ENCODE results near the gene SPTBN1. TPM values are rescaled to one million over a fixed set of nuclear protein-coding genes. Genes with fewer than 3 reads are reported as not detected.

The SPTBN1 gene
- total RNA-seq, 1 donor from 2014 or later = 217 TPM

DNA sequence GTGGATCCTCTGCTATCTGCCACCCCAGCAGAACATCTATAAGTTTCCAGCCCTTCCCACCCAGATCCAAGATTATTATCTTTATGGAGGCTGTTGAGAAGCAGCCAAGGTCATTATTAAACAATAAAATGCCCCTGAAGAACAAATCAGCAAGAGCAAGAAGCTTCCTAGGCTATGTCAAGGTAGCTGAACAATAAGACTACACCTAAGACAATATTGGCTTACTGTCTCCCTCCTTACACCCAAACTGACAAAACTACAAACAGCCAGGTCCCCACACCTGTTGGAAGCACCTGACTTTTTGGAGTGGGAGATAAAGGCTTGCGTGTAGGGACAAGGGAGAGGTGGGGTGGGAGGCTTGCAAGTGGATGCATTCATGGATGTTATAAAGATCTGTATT lies 128.5 kb downstream of the SPTBN1 start:
- H3K27me3 Mint-ChIP-seq (ENCODE audit: low read depth) = no peaks in the 10 kb centered on the region
- TF ChIP-seq, protein P1, sequence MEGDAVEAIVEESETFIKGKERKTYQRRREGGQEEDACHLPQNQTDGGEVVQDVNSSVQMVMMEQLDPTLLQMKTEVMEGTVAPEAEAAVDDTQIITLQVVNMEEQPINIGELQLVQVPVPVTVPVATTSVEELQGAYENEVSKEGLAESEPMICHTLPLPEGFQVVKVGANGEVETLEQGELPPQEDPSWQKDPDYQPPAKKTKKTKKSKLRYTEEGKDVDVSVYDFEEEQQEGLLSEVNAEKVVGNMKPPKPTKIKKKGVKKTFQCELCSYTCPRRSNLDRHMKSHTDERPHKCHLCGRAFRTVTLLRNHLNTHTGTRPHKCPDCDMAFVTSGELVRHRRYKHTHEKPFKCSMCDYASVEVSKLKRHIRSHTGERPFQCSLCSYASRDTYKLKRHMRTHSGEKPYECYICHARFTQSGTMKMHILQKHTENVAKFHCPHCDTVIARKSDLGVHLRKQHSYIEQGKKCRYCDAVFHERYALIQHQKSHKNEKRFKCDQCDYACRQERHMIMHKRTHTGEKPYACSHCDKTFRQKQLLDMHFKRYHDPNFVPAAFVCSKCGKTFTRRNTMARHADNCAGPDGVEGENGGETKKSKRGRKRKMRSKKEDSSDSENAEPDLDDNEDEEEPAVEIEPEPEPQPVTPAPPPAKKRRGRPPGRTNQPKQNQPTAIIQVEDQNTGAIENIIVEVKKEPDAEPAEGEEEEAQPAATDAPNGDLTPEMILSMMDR (conservative IDR thresholded peaks at IDR 0.05) = no peak
- H3K4me3 Mint-ChIP-seq = no peak overlapping the region
- H3K4me1 Mint-ChIP-seq = peaks cover 60% of the 10 kb centered on the region
- H3K36me3 Mint-ChIP-seq (ENCODE audit: low read depth) = peaks cover 4% of the 10 kb centered on the region
- H3K27ac Mint-ChIP-seq (ENCODE audit: unreplicated experiment) = no peak overlapping the region
- DNase-seq (ENCODE audit: low read depth, low spot score) = no peak
- H3K9me3 Mint-ChIP-seq = no peaks in the 10 kb centered on the region

DNA sequence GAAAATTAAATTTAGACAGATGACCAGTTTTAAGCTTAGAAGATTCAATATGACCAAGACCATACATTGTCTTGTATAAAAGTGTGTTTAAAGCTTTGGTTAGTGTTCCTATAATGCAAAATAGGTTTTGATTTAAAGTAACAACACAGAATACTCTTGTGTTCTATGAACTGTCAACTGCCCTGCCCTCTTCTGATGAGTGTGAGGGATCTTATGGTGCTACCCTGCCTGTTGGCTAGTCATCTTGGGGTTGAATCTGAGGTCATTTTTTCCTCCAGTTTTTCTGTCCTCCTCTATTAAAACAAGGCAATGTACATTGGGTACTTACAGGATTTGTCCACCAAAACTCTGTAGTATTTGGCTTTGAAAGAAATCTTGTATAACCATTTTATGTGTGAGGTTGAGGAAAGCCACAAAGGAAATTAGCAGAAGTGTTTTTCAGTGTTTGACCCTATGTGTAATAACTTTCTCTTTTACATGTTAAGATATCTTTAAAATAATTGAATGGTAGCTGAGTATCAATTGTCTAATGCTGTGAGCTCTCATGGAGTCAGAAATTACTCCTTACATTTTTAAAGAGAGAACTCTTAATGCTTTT lies 129.1 kb downstream of the SPTBN1 start:
- H3K36me3 Mint-ChIP-seq (ENCODE audit: low read depth) = peaks cover 4% of the 10 kb centered on the region
- TF ChIP-seq, protein P1 (conservative IDR thresholded peaks at IDR 0.05) = no peak
- H3K4me1 Mint-ChIP-seq = peaks cover 57% of the 10 kb centered on the region
- no peaks in the 10 kb centered on the region for H3K27me3 Mint-ChIP-seq (ENCODE audit: low read depth)
- H3K9me3 Mint-ChIP-seq = no peaks in the 10 kb centered on the region
- no peak overlapping the region for H3K4me3 Mint-ChIP-seq
- DNase-seq (ENCODE audit: low read depth, low spot score) = no peak
- H3K27ac Mint-ChIP-seq (ENCODE audit: unreplicated experiment) = no peak overlapping the region

DNA sequence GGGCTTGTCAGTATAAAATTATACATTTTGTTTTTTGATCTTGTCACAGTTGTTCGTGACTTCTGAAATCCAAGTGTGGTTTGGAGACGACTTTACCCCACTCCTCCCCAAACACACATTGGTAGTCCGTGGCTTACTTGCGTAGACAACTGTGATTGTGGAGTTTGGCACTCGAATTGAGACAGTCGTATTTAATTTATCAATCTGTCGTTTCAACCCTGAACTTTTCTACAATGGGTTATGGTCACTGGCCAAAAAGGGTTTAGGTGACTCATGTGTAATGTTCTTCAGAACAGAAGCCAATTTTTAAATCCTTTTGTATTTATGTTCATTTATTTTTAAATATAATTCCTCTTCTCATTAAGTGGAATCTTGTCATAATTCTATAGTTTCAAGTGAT lies 129.9 kb downstream of the SPTBN1 start:
- no peak overlapping the region for H3K27ac Mint-ChIP-seq (ENCODE audit: unreplicated experiment)
- DNase-seq (ENCODE audit: low read depth, low spot score) = no peak
- H3K4me3 Mint-ChIP-seq = no peak overlapping the region
- no peaks in the 10 kb centered on the region for H3K27me3 Mint-ChIP-seq (ENCODE audit: low read depth)
- TF ChIP-seq, protein P1 (conservative IDR thresholded peaks at IDR 0.05) = no peak
- peaks cover 4% of the 10 kb centered on the region for H3K36me3 Mint-ChIP-seq (ENCODE audit: low read depth)
- peaks cover 60% of the 10 kb centered on the region for H3K4me1 Mint-ChIP-seq
- H3K9me3 Mint-ChIP-seq = no peaks in the 10 kb centered on the region

DNA sequence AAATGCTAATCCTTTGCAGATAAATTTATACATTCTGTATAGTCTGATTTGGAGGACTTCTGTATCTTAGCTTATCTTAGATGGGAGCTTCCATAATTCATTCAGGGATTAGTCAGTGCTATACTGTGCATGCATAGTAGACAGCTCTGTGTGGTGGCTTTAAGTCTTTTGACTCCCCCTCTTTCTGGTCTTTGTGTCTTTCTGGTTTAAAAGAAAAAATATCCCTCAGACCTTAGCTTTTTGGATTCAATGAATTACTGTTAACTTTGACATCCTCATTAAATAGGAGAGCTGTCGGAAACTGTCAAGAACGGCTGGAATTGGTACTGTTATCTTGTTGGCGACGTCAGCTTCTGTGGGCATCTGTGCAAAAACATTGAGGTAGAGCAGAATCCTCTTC lies 130.4 kb downstream of the SPTBN1 start:
- no peaks in the 10 kb centered on the region for H3K9me3 Mint-ChIP-seq
- TF ChIP-seq, protein P1 (conservative IDR thresholded peaks at IDR 0.05) = no peak
- no peak overlapping the region for H3K4me3 Mint-ChIP-seq
- peak overlapping the region; percentile 5 for H3K27ac Mint-ChIP-seq (ENCODE audit: unreplicated experiment)
- peaks cover 65% of the 10 kb centered on the region for H3K4me1 Mint-ChIP-seq
- H3K27me3 Mint-ChIP-seq (ENCODE audit: low read depth) = no peaks in the 10 kb centered on the region
- no peak for DNase-seq (ENCODE audit: low read depth, low spot score)
- H3K36me3 Mint-ChIP-seq (ENCODE audit: low read depth) = peaks cover 4% of the 10 kb centered on the region

DNA sequence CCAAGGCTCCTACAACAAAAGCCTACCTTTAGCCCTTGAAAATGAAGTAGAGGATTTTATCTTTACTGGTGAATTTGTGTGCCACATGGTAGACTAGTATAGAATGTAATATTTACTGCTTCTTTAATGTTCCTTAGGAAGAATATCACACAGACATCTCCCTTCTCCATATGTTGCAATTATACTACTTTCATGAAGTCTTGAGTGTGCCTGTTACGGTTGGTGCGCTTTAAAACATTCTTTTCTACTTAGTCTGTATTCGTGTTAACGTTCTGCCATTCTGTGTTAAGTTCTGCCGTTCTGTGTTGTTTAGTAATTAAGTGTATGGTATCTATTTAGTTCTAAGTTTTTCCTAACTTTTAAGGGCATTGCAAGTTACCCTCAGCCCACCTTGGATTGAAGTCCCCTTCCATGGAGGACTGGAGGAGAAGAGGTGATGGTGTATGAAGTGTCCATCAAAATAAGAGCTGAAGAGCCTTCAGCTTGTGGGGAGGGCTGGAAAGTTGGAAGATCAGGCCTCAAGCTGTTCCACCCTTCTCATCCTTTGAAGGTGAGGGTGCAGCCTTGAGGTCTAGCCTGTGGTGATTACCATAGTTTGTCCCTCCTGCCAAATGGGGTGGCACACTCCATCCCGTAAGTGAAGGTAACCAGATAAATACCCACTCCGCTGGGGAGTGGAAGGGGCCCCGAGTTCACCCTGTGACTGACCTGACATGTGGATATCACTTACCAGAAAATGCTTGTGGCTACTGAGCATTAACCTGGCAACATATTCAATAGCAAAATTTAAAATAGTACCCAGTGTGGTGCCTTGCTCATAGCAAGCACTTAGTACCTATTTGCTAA lies 131.3 kb downstream of the SPTBN1 start:
- H3K4me1 Mint-ChIP-seq = peaks cover 59% of the 10 kb centered on the region

More for the DNA sequence above, 131.3 kb downstream of the SPTBN1 start:
- Mint-ChIP-seq H3K36me3 (ENCODE audit: low read depth) (peaks cover 4% of the 10 kb centered on the region), H3K4me3 (no peak overlapping the region), H3K27me3 (ENCODE audit: low read depth) (no peaks in the 10 kb centered on the region), H3K27ac (ENCODE audit: unreplicated experiment) (no peak overlapping the region), H3K9me3 (no peaks in the 10 kb centered on the region)
- no peak for DNase-seq (ENCODE audit: low read depth, low spot score)
- TF ChIP-seq, protein P1 (conservative IDR thresholded peaks at IDR 0.05) = no peak
